GM20000 (cell line): ENCODE measurements around the gene BHMT.

Source experiments
- DNase-seq: peaks from one replicate; pipeline ENCODE4 v3.0.0; 2012; ENCODE audit warnings: low spot score
- CTCF ChIP-seq: IDR thresholded peaks from 2 replicates; pipeline ENCODE4 v1.5.1; 2012; ENCODE audit warnings: mild to moderate bottlenecking, control low read depth; ENCODE audit errors: extremely low read depth, missing control alignments

The BHMT gene

GRCh38 chr5:79076819-79077218 lies 34.8 kb upstream of the BHMT start:
- no peak for TF ChIP-seq CTCF
- no peak for DNase-seq

GRCh38 chr5:79077680-79078365 lies 33.8 kb upstream of the BHMT start:
- TF ChIP-seq CTCF, result no peak
- no peak for DNase-seq

- no peak for TF ChIP-seq CTCF
- DNase-seq, result no peak
These were observed 30.8 kb upstream of the BHMT start for GRCh38 chr5:79080804-79081203.

- no peak for TF ChIP-seq CTCF
- no peak for DNase-seq
These were observed 29.8 kb upstream of the BHMT start for GRCh38 chr5:79081779-79082178.

- no peak for DNase-seq
- TF ChIP-seq CTCF, result no peak
These were observed 25.5 kb upstream of the BHMT start for GRCh38 chr5:79086116-79086515.

- no peak for DNase-seq
These were observed 23.1 kb upstream of the BHMT start for GRCh38 chr5:79088507-79088906.

GRCh38 chr5:79091064-79091463 lies 20.5 kb upstream of the BHMT start:
- no peak for DNase-seq
- no peak for TF ChIP-seq CTCF

More at GRCh38 chr5:79088507-79088906, 23.1 kb upstream of the BHMT start:
- no peak for TF ChIP-seq CTCF
